Measurements from ENCODE around the gene BICDL2. TPM values are rescaled to one million over a fixed set of nuclear protein-coding genes. Genes with fewer than 3 reads are reported as not detected.

Gene BICDL2
- total and polyA plus RNA-seq, 2 of the 8 experiments (the other 6 are each of a cell fraction or from before 2014, with no cell fraction given), result 7.3 to 15.9 TPM

DNA sequence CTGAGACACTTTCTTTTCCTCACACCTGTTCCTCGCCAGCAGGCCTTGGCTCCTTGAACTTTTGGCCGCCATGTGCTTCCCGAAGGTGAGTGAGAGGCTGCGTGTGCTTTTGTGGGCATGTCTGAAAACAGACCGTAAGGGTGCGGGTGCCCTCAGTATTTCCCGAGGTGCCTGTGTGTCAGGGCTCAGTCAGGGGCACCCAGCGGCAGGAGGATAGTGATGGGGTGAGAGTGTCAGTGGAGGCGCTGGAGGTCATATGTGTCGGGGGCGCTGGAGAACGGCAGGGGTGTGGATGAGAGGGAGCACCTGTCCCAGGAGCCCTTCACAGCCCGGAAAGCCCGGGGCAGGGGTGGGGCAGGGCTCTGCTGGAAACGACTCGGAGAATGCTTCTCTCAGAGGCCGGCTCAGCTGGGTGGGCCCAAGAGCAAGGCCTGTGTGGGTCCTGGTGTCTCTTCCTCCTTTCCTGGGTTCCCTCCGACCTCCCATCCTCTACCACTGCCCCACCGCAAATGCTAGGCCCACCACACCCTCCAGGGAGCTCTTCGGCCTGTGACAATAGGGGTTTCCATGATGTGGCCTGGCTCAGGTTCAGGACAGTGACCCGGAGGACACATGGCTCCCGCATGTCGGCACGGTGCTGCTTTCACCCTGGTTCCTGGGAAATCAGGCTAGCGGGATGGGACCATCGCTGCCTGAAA is 29.1 kb upstream of the BICDL2 start (continued):
- TF ChIP-seq, protein P1, sequence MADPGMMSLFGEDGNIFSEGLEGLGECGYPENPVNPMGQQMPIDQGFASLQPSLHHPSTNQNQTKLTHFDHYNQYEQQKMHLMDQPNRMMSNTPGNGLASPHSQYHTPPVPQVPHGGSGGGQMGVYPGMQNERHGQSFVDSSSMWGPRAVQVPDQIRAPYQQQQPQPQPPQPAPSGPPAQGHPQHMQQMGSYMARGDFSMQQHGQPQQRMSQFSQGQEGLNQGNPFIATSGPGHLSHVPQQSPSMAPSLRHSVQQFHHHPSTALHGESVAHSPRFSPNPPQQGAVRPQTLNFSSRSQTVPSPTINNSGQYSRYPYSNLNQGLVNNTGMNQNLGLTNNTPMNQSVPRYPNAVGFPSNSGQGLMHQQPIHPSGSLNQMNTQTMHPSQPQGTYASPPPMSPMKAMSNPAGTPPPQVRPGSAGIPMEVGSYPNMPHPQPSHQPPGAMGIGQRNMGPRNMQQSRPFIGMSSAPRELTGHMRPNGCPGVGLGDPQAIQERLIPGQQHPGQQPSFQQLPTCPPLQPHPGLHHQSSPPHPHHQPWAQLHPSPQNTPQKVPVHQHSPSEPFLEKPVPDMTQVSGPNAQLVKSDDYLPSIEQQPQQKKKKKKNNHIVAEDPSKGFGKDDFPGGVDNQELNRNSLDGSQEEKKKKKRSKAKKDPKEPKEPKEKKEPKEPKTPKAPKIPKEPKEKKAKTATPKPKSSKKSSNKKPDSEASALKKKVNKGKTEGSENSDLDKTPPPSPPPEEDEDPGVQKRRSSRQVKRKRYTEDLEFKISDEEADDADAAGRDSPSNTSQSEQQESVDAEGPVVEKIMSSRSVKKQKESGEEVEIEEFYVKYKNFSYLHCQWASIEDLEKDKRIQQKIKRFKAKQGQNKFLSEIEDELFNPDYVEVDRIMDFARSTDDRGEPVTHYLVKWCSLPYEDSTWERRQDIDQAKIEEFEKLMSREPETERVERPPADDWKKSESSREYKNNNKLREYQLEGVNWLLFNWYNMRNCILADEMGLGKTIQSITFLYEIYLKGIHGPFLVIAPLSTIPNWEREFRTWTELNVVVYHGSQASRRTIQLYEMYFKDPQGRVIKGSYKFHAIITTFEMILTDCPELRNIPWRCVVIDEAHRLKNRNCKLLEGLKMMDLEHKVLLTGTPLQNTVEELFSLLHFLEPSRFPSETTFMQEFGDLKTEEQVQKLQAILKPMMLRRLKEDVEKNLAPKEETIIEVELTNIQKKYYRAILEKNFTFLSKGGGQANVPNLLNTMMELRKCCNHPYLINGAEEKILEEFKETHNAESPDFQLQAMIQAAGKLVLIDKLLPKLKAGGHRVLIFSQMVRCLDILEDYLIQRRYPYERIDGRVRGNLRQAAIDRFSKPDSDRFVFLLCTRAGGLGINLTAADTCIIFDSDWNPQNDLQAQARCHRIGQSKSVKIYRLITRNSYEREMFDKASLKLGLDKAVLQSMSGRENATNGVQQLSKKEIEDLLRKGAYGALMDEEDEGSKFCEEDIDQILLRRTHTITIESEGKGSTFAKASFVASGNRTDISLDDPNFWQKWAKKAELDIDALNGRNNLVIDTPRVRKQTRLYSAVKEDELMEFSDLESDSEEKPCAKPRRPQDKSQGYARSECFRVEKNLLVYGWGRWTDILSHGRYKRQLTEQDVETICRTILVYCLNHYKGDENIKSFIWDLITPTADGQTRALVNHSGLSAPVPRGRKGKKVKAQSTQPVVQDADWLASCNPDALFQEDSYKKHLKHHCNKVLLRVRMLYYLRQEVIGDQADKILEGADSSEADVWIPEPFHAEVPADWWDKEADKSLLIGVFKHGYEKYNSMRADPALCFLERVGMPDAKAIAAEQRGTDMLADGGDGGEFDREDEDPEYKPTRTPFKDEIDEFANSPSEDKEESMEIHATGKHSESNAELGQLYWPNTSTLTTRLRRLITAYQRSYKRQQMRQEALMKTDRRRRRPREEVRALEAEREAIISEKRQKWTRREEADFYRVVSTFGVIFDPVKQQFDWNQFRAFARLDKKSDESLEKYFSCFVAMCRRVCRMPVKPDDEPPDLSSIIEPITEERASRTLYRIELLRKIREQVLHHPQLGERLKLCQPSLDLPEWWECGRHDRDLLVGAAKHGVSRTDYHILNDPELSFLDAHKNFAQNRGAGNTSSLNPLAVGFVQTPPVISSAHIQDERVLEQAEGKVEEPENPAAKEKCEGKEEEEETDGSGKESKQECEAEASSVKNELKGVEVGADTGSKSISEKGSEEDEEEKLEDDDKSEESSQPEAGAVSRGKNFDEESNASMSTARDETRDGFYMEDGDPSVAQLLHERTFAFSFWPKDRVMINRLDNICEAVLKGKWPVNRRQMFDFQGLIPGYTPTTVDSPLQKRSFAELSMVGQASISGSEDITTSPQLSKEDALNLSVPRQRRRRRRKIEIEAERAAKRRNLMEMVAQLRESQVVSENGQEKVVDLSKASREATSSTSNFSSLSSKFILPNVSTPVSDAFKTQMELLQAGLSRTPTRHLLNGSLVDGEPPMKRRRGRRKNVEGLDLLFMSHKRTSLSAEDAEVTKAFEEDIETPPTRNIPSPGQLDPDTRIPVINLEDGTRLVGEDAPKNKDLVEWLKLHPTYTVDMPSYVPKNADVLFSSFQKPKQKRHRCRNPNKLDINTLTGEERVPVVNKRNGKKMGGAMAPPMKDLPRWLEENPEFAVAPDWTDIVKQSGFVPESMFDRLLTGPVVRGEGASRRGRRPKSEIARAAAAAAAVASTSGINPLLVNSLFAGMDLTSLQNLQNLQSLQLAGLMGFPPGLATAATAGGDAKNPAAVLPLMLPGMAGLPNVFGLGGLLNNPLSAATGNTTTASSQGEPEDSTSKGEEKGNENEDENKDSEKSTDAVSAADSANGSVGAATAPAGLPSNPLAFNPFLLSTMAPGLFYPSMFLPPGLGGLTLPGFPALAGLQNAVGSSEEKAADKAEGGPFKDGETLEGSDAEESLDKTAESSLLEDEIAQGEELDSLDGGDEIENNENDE (IDR thresholded peaks at IDR 0.05; ENCODE audit: insufficient replicate concordance, low read length), result no peak
- TF ChIP-seq, protein P2, sequence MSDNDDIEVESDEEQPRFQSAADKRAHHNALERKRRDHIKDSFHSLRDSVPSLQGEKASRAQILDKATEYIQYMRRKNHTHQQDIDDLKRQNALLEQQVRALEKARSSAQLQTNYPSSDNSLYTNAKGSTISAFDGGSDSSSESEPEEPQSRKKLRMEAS (IDR thresholded peaks at IDR 0.05), result peak; percentile 68
- no peak for TF ChIP-seq FOSL1 (IDR thresholded peaks at IDR 0.05; ENCODE audit: insufficient read depth, low read depth, low read length)
- TF ChIP-seq NANOG (IDR thresholded peaks at IDR 0.05; ENCODE audit: insufficient read depth, low read depth, low read length, poor library complexity, severe bottlenecking), result no peak
- TF ChIP-seq, protein P3, sequence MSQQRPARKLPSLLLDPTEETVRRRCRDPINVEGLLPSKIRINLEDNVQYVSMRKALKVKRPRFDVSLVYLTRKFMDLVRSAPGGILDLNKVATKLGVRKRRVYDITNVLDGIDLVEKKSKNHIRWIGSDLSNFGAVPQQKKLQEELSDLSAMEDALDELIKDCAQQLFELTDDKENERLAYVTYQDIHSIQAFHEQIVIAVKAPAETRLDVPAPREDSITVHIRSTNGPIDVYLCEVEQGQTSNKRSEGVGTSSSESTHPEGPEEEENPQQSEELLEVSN (IDR thresholded peaks at IDR 0.05), result peak; percentile 68

Measured in H1 (cell line).